Cortex of kidney (tissue), 1 donor: Measurements from ENCODE around the gene MT2A.

Experiments used
- DNase-seq: peaks from one replicate; lab custom pipeline; 2025; lab: John Stamatoyannopoulos, UW

MT2A gene

DNA sequence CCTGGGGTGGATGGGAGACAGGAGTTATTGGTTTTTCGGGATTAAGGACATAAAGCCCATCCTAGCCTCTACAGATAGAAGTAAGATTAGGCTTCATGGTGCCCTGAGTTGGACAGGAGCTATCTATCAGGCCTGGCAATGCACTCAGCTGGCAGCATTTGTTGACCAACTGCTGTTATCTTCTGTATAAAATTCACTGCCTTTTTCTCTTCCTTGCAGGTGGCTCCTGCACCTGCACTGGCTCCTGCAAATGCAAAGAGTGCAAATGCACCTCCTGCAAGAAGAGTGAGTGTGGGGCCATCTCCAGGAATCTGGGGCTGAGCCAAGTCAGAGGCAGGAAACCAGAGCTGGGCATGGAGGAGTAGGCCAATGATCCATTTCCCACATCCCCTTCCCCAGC lies 30.7 kb downstream of the MT2A start:
- DNase-seq, result no peak

DNA sequence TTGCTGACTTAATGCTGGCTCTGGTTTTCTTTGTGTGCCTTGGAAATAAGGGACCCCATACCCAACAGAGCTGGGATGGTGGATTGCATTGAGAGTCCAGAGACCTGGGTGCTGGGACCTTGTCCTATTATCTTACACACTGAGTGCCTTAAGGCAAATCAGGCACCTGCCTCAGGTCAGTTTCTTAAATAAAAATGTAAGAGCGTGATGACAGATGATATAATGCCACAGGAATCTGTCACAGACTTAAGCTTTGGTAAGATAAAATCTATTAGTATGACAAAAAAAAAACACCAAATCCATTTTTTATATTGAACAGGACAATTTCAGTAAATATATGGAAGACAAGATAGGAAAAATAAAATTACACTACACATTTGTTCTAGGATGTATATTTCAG lies 31.7 kb downstream of the MT2A start:
- DNase-seq, result no peak

GRCh38 chr16:56641166-56641565 lies 32.8 kb downstream of the MT2A start:
- no peak for DNase-seq

DNA sequence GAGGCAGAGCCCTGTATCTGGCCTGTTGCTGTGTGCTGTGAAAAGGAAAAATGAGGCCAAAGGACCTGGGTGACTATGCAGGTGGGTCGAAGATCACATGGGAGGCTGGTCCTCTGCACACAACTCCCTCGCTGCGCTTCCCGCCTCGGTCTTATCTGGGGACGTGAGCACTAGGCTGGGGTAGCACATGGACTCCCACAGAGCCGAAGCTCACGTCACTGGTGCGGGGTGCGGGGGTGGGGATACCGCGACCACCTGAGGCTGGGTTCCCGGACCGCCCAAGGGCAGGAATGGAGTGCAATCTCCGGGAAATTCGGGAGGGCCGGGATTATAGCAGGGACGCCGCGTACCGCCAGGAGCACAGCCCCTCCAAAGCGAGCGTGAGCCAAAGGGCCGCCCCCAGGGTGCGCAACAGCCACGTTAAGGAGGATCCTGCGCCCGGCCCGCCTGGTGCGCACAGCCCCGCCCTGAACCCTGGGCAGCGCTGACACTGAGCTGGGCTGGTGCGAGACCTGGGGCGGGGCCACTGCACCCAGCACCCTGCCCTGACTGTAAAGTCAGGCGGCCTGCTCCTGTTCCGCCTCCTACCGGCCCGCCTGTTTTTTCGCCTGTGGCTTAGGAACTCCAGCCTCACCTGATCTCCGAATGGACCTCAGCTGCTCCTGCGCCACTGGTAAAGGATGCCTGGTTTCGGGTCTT lies 34.8 kb downstream of the MT2A start:
- DNase-seq, result no peak

DNA sequence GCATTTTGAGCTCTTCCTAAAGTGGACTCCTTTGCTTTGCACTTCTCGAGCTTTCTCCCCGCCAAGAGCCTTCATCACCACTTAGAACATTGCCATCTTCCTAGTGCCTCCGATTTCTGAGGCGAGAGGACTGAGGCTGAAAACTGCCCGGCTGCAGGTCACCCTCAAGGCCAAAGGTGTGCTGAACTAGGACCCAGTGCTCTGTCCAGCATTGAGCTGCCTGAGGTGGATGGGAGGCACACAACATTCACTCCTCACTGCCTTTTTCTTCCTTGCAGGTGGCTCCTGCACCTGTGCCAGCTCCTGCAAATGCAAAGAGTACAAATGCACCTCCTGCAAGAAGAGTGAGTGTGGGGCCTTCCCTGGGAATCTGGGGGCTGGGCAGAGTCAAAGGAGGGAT lies 35.4 kb downstream of the MT2A start:
- no peak for DNase-seq

- no peak for DNase-seq
Observed at GRCh38 chr16:56645311-56645710, 36.9 kb downstream of the MT2A start.

DNA sequence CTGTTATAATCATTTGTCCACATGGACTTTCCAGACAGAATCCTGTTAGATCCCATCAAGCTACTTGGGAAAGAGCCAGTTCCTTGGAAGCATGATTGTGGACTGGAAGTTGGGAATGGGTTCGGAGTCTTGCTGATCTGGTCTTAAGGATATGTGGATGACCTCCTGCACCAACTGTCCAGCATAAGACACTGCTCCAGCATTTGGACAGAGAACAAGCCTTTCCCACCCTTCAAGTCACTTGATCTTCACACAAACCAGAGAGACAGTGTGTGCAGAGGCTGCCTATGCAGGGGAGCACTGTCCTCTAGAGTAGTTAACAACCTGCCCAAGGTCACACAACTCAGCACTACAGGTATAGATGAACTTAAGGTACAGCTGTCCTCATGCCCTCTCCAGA lies 37.5 kb downstream of the MT2A start:
- no peak for DNase-seq

DNA sequence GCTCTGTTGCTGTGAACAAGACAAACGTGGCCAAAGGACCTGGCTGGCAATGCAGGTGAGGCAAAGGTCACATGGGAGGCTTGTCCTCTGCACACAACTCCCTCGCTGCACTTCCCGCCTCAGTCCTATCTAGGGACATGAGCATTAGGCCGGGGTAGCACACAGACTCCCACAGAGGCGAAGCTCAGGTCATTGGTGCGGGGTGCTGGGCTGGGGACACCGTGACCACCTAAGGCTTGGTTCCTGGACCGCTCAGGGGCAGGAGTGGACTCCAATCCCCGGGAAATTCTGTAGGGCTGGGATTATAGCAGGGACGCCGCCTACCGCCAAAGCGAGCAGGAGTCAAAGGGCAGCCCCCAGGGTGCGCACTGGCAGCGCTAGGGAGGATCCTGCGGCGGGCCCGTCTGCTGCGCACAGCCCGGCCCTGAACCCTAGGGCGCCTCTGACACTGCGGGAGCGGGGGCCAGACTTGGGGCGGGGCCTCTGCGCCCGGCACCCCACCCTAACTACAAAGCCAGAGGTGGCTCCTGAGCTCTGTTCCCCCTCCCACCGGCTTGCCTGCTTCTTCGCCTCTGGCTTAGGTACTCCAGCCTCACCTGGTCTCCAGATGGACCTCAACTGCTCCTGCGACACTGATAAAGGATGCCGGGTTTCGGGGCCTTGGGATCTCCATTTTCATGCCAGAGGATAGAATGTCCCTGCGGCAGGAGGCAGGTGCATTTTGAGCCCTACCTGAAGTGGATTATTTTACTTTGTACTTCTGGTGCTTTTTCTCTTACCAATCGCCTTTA lies 39.5 kb downstream of the MT2A start:
- DNase-seq, result no peak

DNA sequence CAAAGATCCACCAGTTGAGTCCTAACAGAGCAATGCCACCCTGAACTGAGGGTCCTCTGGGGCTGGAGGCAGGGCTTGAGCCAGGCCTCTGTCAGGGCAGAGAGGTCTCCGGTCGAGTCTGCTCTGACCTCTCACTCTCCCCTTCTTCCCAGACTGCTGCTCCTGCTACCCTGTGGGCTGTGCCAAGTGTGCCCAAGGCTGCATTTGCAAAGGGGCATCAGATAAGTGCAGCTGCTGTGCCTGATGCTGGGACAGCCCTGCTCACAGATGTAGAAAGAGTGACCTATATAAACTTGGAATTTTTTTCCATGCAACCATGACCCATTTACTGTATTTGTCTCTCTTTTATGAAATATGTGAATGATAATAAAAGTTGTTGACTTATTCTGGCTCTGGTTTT lies 40.9 kb downstream of the MT2A start:
- no peak for DNase-seq

DNA sequence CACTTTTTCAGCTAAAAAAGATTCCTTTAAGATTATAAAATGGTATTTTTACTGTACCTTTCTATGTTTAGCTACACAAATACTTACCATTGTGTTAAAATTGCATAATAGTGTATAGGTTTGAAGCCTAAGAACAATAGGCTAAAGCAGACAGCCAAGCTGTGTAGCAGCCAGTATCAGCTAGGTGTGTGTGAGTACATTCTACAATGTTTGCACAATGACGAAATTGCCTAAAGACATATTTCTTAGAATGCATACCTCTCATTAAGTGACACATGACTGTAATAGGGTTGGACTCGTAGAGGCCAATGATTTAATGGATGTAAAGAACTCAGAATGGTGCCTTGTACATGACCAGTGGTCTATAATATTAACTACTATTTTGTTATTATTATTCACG lies 41.4 kb downstream of the MT2A start:
- DNase-seq, result no peak

GRCh38 chr16:56651586-56651985 lies 43.2 kb downstream of the MT2A start, which contains the start of gene MT1B:
Gene MT1B, plus strand, starts transcription at chr16:56651886. Its CDS starts 68 bp downstream, at chr16:56651954.
- DNase-seq, result no peak

DNA sequence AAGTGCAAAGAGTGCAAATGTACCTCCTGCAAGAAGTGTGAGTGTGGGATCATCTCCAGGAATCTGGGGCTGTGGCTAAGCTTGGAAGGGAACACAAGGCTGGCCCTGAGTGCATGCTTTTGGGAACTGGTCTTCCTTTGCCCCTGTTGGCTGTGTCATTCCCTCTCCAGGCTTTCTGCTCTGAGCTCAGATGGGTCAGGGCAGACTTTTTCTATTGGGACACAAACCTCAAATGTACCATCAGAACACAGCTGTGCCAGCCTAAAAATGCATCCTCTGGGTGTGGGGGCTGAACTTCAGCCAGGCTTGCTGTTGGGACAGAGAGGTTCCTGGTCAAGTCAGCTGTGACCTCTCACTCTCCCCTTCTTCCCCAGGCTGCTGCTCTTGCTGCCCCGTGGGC lies 44.2 kb downstream of the MT2A start:
- DNase-seq, result no peak

- DNase-seq, result no peak
Observed at GRCh38 chr16:56653218-56653617, 44.8 kb downstream of the MT2A start.

DNA sequence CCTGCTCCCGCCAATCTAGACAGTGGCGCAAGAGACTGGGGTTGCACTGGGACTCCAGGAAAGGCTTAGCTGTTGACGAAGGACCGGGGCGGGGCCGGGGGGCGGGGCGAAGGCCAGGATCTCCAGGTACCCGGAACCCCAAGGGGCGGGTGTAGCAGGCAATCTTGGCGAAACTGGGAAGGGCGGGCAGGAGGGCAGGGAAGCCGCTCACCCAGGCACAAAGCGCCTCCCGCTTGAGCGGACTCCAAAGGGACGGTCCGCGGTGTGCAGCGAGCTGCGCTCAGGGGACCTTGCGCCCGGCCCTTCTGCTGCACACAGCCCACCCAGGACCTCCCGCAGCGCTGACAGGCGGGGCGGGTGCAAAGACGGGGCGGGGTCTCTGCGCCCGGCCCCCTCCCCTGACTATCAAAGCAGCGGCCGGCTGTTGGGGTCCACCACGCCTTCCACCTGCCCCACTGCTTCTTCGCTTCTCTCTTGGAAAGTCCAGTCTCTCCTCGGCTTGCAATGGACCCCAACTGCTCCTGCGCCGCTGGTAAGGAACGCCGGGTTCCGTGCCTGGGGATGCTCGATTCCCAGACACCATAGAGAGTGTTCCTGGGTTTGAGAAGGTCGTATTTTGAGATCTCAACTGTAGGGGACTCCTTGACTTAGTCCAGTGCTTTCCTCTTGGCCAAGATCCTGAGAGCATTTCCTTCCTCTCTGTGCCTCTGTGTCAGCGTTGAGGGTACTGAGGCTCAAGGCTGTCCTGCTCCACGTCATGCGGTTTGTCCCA lies 49.4 kb downstream of the MT2A start, which contains the start of gene MT1F:
MT1F (plus strand) TSS at position 405 of the 772 bp plus-strand sequence; CDS start at position 505, 100 bp downstream.
- DNase-seq, result peak; percentile 25

DNA sequence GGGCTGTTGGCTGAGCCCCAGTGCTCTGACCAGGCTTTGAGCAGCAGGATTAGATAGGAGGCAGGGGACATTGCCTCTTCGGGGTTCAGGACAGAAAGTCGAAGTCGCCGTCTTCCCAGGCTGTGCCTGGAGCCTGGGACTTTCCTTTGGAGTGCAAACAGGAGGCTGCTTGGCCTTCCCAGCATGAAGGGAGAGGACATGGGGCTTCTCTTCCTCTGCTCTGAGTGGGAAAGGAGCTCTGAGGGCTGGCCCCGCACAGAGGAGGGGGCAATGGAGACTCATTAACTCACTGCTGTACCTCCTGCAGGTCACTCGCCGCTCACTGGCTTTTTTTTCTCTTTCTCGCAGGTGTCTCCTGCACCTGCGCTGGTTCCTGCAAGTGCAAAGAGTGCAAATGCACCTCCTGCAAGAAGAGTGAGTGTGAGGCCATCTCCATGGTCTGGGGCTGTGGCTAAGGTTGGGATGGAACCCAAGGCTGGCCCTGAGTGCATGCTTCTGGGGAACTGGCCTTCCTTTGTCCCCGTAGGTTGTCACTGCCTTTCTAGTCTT lies 50.0 kb downstream of the MT2A start:
- DNase-seq, result no peak
